GM18868 (cell line): ENCODE results near the gene RAB13.

Experiments used
- ATAC-seq: cut with Tn5 transposase; IDR thresholded peaks from one replicate; pipeline ENCODE4 v1.9.1; 2021; ENCODE audit warnings: mild to moderate bottlenecking, moderate library complexity; ENCODE audit not compliant: unreplicated experiment

Gene RAB13

GRCh38 chr1:153957744-153958110, 28.4 kb downstream of the RAB13 start:
- ATAC-seq, result peak; percentile 16

DNA sequence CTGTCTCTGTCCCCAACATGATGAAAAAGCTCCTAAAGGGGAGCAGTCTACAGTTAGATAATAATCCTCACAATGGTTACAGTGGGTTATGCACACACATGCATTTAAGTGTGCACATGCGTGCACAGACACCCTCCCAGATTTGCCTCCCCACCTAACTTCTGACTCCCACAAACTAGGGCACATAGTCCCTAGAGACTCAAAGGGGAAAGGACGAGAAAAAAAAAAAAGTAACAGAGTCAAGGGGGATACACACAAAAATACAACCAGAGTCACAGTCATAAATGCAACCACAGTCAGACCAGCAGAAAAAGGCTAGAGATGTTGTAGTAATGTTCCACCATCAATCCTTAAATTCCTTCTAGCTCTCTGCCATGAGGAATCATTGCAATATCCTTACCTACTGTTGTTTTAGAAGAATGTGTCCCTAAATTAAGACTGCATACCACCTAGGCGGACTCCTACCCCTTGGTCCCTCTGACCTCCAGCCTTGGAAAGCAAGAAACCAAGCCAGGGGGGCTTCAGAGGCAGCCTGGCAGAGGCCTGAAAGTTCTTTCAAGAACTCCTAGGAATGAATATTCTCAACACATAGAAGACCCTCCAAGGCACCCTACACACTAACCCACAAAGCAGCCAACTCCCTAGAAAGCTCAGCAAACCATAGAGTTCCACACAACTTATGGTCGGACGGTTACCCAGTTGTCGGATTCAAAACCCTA, 29.0 kb downstream of the RAB13 start:
- no peak for ATAC-seq

DNA sequence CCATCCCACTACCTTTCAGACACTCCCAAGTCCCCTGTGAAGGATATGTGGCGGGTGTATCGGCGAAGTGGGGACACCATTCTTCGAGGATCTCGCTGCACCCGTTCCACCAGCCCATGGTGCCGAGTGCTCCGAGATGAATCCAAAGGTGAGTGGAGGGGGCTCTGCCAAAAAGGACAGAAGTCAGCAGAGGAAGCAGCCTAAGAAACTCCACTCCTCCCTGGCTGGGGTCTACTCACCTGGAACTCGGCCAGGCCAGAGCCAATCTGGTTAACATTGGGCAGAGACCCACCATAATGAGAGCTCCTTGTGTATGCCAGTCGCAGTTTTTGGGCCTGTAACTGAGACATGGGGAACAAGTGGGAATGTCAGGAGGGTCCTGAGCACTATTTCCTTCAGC, 31.3 kb downstream of the RAB13 start:
- no peak for ATAC-seq

DNA sequence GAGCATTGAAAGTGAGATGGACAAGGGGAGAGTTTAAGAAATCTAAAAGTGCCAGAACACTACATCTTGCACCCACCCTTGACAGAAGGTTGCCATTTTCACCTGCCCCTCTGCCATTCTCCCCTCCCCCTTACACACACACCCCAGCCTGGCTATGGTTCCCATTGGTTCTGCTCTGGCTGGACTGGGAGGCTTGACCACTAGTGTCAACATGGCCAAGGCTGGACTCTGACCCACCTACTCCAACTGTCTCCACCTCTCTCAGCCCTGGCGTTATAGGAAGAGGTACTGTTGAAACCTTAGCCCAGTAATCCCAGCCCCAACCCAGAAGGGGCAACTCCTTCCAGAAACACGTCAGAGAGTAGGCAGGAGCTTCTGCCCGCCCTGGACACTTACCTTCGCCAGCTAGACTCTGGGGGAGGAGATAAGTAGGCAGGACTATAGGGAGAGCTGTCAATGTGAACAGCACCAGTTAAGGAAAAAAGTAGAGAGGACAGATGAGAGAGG, 32.2 kb downstream of the RAB13 start:
- ATAC-seq, result no peak

GRCh38 chr1:153951801-153952200, 34.3 kb downstream of the RAB13 start:
- no peak for ATAC-seq

DNA sequence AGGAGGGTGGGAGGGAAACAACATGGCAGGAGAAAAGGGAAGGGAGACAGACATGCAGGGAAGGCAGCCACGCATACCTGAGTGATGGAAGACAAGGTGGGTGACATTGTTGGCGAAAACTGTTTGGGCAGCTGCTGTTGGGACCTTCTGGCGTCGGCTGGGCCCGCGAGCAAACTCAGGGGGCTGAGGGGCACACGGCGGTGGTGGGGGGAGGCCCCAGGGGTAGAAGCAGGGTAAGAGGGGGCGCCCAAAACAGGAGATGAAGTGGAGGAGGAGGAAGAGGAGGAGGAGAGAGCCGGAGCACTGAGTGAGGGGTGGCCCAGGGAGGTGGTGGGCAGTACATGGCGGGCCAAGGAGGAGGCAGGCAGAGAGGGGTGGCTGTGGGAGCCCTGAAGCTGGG, 35.0 kb downstream of the RAB13 start:
- ATAC-seq, result no peak

DNA sequence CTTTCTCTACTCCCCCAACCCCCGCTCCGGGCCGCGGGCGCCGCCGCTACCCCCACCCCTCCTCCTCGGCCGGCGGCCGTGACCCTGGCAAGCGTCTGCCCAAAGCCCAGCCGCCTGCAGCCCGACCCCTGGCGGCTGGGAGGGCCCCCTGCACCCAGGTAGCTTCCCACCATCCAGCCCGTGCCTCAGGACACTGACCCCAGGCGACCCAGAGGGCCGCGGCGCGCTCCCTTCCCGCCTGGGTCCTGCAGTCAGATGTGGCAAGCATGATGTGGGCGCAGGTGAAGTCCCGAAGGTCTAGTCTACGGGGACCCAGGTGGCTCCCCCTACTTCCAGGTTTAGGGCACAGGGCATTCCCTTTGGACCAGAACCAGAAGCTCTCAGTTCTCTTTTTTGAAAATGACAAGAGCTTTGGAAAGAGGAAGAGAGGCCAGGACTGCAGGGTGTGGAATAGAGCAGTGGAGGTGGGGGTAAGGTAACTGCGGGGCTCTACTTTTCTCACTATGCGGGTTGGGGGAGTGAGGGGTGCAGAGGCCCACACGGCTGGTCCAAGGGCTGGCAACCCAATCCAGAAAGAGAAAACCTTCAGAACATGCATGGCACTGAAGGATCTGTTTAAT, 39.4 kb downstream of the RAB13 start, which contains the start of gene DENND4B:
Gene DENND4B, minus strand, starts transcription at position 97 of the 620 bp plus-strand sequence. CDS start 2,344 bp downstream, outside the sequence.
- ATAC-seq, result peak; percentile 54

DNA sequence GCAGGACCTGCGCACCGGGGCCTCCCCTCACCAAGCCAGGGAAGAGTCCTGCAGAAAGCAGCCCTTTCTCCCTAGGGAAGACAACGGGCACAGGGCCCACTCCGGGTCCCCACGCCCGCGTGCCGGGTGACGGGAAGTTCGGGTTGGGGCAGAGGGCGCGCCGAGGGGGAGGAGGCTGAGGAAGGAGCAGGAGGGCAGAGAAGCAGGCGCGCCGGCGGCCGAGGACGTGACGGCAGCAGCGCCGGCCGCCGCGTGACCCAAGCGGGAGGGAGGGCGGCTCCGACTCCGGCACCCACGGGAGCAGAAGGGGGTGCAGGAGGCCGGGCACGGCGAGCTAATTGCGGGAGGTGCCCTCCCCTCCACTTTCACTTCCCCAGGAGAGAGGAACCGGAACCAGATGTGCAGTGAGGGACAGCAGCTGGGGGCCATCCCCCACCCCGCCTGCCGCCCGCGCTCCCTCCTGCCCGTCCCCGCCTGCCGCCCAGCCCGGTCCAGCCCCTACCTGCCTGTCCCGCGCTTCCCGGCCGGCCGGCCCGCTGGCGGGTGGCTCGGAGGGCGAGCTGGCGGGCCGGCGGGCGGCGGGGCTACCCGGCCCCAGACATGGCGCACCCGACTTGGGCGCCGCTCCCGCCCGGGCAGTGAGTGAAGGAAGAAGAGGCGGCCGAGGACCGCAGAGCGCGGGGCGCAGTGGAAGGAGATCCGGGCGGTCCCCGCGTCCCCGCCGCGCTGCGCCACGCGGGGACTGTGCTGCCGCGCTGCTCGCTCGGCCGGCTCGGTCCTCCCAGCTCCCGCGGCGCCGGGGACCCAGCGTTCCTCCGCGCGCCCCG, 40.1 kb downstream of the RAB13 start:
- ATAC-seq, result peak; percentile 67

- no peak for ATAC-seq
Measured at GRCh38 chr1:153945131-153945794, 40.9 kb downstream of the RAB13 start.

- ATAC-seq, result no peak
Measured at GRCh38 chr1:153944827-153945117, 41.4 kb downstream of the RAB13 start.

DNA sequence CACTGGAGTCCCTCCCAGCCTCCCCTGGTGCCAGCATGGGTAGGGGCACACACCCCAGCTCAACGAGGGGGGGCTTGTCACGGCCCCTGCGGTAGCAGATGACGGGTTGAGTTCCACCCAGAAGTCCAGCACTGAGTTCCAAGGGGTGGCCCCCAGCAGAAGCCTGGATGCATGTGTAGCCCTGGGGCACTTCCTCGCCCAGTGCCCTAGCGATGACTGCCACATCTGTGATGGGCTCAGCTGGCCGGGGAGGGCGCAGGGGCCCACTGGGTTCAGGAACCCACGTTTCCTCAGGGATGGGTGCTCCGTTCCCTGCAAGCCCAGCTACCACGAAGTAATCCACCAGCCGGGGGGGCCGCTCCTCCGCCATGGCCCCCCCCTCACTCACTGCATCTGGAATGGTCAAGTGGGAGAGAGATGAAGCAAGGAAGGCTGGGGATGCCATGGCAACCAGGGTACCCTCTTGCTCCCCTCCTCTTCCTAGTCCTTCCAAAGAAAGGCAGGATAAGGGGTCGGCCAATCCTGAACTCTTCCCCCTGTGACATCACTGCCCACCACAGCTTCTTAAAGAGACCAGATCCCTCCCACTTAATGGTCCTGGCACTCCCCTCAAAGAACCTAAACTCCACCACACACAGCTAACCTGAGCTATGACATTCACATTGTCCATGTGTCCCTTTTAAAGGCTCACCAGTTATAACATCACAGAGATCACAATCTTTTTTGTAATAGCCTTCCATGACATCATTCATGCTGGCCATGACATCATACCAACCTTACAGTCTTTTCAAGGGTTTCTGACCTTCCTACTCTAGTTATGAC, 41.9 kb downstream of the RAB13 start:
- no peak for ATAC-seq

DNA sequence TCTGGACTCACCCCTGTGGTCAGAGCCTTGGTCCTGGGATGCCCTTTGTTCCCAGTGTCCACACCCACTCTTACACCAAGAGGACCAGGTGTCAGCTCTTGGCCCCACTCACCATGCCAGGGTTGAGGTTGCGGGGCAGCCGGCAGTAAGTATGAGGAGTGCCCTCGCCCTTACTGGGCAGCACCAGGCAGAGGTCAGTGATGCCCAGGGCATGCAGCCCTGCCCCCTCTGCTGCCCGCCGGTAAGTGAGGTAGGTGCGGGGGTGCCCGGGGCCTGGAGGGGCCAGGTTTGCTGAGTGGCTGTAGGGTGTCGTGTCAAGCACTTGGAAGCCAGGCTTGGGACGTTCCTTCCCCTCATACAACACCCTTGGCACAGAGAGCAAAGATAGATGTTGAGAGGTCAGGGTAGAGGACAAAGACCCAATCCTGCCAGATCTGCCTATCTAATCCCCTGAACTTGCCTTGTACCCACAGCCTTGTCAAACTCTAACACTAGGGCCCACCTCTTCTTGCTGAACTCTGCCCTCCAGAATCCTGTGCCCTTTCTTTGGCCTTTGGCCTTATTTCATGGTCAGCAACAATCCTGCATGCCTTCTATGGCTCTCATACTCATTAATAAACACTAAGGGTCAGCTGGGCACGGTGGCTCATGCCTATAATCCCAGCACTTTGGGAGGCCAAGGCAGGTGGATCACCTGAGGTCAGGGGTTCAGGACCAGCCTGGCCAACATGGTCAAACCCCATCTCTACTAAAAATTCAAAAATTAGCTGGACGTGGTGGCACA, 43.2 kb downstream of the RAB13 start:
- no peak for ATAC-seq

DNA sequence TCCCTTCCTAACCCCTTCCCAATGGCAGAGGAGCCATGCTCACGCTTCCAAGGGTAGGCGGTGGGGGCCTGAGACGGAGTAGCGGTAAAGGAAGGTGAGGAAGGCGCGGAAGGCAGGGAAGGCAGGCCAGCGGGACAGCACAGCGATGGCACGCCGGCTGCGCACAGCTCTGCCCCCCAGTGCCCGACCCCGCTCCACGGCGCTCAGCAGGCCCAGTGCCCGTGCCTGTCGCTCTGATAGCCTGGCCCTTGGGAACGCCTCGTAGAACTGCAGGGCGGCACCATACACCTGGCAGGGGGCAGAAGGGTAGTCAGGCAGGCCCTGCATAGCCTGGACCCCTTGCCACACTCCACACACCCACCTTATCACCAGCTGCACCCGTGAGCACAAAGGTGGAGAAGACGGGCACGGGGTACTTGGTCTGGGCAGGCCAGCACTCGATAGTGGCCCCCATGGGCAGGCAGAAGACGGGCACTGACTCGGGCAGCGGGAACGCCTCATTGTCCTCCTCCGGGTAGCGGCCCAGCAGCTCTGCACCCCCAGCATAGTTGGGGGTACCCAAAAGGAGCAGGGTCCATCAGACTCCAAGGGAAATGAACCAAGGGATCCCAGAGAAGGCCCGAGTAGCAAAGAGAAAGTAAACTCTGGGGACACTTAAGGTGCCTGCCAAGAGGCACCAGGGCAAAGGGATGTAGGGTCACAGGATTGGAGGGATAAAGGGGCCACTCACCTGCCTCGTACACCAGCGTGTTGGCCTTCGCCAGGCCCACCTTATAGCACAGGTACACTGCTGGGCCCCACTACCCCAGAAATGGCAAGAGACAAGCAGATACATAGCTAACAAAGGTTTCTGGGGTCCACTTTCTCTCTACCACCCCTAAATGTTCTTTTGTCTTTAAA, 44.1 kb downstream of the RAB13 start:
- no peak for ATAC-seq

- ATAC-seq, result no peak
Measured at GRCh38 chr1:153940756-153941155, 45.4 kb downstream of the RAB13 start.

- ATAC-seq, result no peak
Measured at GRCh38 chr1:153939476-153939875, 46.7 kb downstream of the RAB13 start.

DNA sequence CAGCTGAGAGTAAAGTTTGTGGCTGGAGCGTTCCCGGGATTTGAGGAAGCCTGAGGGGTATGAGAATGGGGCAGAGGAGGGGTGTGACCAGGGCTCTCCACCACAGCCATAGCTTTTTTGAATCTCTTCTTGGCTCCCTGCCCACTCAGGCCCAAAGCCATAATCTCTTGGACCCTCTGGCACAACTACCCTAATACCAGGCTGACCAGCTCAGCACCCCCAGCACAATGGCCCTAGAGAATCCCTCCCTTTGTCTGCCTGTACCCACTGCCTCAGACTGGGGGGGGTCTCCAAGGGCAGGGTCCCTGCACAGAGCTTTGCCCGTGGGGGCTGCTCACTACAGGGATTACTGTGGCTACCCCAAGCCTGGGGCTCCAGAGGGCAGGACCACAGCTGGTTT, 47.1 kb downstream of the RAB13 start:
- ATAC-seq, result no peak

DNA sequence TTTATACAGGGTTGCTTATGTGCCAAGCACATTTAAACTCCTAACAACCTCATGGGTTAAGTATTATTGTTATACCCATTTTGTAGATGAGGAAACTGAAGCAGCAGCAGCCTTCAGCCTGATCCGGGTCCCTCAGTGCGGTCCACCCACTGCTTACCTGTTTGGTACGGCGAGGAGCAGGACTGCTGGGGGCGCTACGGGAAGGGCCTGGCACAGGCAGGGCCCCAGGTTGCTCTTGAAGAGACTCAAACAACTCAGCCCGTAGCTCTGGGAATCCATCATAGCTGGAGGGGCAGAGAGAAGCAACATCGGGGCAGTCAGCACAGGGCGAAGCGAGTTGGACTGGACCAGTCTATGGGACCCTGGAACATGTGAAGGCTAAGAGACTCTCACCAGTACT, 48.8 kb downstream of the RAB13 start:
- ATAC-seq, result no peak

GRCh38 chr1:153936011-153936802, 49.9 kb downstream of the RAB13 start:
- no peak for ATAC-seq
